HCT116 (cell line): ENCODE data around the gene SLC22A4. TPM values are rescaled to one million over a fixed set of nuclear protein-coding genes. Genes with fewer than 3 reads are reported as not detected.
A peak's percentile ranks its signal among the peaks of the same experiment; 100 is the strongest.

Experiments used
- ATAC-seq: fragments of 200-7000 bp; cut with Tn5 transposase; 2 replicates; pipeline ENCODE4 v1.9.1; 2020; ENCODE audit warnings: mild to moderate bottlenecking, moderate library complexity
- BruUV-seq: library from RNA; stranded (reverse); fragments of 400-500 nt; replicated peaks from 2 replicates; lab custom pipeline; 2021; lab: Mats Ljungman, UMichigan
- CTCF ChIA-PET: fragments of 300-600 bp; sonication (Branson Sonifier 250); formaldehyde crosslinking; loops from one replicate; lab custom pipeline; 2021; ENCODE audit warnings: antibody characterized with exemption; lab: Charles Lee
- POLR2A ChIA-PET: fragments of 300-600, 350-600 bp; sonication (Branson Sonifier 250); formaldehyde crosslinking; loops from one replicate; lab custom pipeline; 2021; ENCODE audit warnings: antibody characterized with exemption; lab: Charles Lee
- RAD21 ChIA-PET, 2 experiments: fragments of 300-600 bp; sonication (Branson Sonifier 250); formaldehyde crosslinking; loops; one replicate each; lab custom pipeline; 2023; ENCODE audit warnings: low total read pairs in 2 of 2; ENCODE audit not compliant: uncharacterized antibody in 2 of 2, unreplicated experiment in 2 of 2, low non-redundant PET in 1 of 2; lab: Charles Lee
- DNase-seq: peaks from one replicate; pipeline ENCODE4 v3.0.0-alpha.2; 2010; ENCODE audit warnings: low read depth, low spot score
- H2AFZ ChIP-seq: fragments of 200-600 bp; shearing (Covaris generic), sonication (generic); 2 replicates; pipeline ENCODE4 v1.6.1; 2017; ENCODE audit warnings: low read depth, mixed run types, mixed read lengths, antibody characterized with exemption, low read length; ENCODE audit not compliant: poor library complexity, severe bottlenecking
- H3K27ac ChIP-seq: 2 replicates; pipeline ENCODE4 v1.5.1; 2012; ENCODE audit warnings: low read depth, low read length
- H3K27me3 ChIP-seq: fragments of 200-600 bp; sonication (generic); 2 replicates; pipeline ENCODE4 v1.6.1; 2016; ENCODE audit warnings: mixed run types, low read length, mixed read lengths; ENCODE audit not compliant: insufficient read depth
- H3K36me3 ChIP-seq, 2 experiments: fragments of 200-500 bp in 1 of 2; fragments of 200-600 bp in 1 of 2; sonication (Bioruptor generic) in 1 of 2; sonication (generic) in 1 of 2; 2 replicates each; pipeline versions ENCODE4 v1.5.1 to v1.6.1; 2014 to 2016; ENCODE audit warnings: low read length in 2 of 2, inconsistent platforms in 1 of 2, mixed read lengths in 1 of 2, mixed run types in 1 of 2; ENCODE audit not compliant: insufficient read depth in 2 of 2, control insufficient read depth in 1 of 2
- H3K4me1 ChIP-seq, 2 experiments: fragments of 200-600 bp in 1 of 2; sonication (generic) in 1 of 2; 2 replicates each; pipeline versions ENCODE4 v1.5.1 to v1.6.1; 2012 to 2017; ENCODE audit warnings: low read length in 2 of 2, inconsistent platforms in 1 of 2, mild to moderate bottlenecking in 1 of 2, mixed read lengths in 1 of 2, mixed run types in 1 of 2, moderate library complexity in 1 of 2; ENCODE audit not compliant: insufficient read depth in 2 of 2, control insufficient read depth in 1 of 2
- H3K4me2 ChIP-seq: fragments of 200-600 bp; sonication (generic); 2 replicates; pipeline ENCODE4 v1.6.1; 2017; ENCODE audit warnings: mixed run types, low read length, mixed read lengths
- H3K4me3 ChIP-seq, 2 experiments: fragments of 200-600 bp in 1 of 2; sonication (generic) in 1 of 2; replicated peaks in 1 of 2; 2 replicates each; pipeline ENCODE4 v1.5.1; 2011 to 2016; ENCODE audit warnings: low read length in 2 of 2, control low read depth in 1 of 2, low read depth in 1 of 2, mild to moderate bottlenecking in 1 of 2, mixed read lengths in 1 of 2, mixed run types in 1 of 2
- H3K79me2 ChIP-seq: fragments of 200-600 bp; sonication (generic); 2 replicates; pipeline ENCODE4 v1.6.1; 2017; ENCODE audit warnings: mild to moderate bottlenecking, mixed run types, low read length, moderate library complexity, mixed read lengths; ENCODE audit not compliant: insufficient read depth
- H3K9ac ChIP-seq: fragments of 200-600 bp; sonication (generic); 2 replicates; pipeline ENCODE4 v1.6.1; 2016; ENCODE audit warnings: low read length, mixed read lengths
- H3K9me2 ChIP-seq: fragments of 200-600 bp; sonication (generic), shearing (Covaris generic); 2 replicates; pipeline ENCODE4 v1.6.1; 2017; ENCODE audit warnings: mixed run types, mild to moderate bottlenecking, moderate library complexity; ENCODE audit not compliant: insufficient read depth
- H3K9me3 ChIP-seq, 2 experiments: fragments of 200-500 bp in 1 of 2; fragments of 200-600 bp in 1 of 2; sonication (Bioruptor generic) in 1 of 2; sonication (generic) in 1 of 2; 2 replicates each; pipeline ENCODE4 v1.6.1; 2014 to 2017; ENCODE audit warnings: low read length in 2 of 2, mixed read lengths in 2 of 2, inconsistent platforms in 1 of 2, low read depth in 1 of 2, mild to moderate bottlenecking in 1 of 2, mixed run types in 1 of 2, moderate library complexity in 1 of 2; ENCODE audit not compliant: control insufficient read depth in 1 of 2, insufficient read depth in 1 of 2
- H4K20me1 ChIP-seq: fragments of 200-600 bp; sonication (generic), shearing (Covaris generic); 2 replicates; pipeline ENCODE4 v1.6.1; 2017; ENCODE audit warnings: mixed run types, mild to moderate bottlenecking, moderate library complexity; ENCODE audit not compliant: insufficient read depth
- CTCF ChIP-seq, 3 experiments: fragments of 200-600 bp in 1 of 3; sonication (generic) in 1 of 3; IDR thresholded peaks in 2 of 3; conservative IDR thresholded peaks in 1 of 3; 2 replicates each; pipeline ENCODE4 v1.5.1; 2012 to 2017; ENCODE audit warnings: low read depth in 2 of 3, low read length in 2 of 3, antibody characterized with exemption in 1 of 3, borderline replicate concordance in 1 of 3, control low read depth in 1 of 3, mild to moderate bottlenecking in 1 of 3, mixed read lengths in 1 of 3, mixed run types in 1 of 3, moderate library complexity in 1 of 3; ENCODE audit not compliant: insufficient read depth in 1 of 3
- EZH2 ChIP-seq: fragments of 200-600 bp; sonication (generic); IDR thresholded peaks from 2 replicates; pipeline ENCODE4 v1.6.1; 2017; ENCODE audit warnings: antibody characterized with exemption, mixed run types
- EZH2phosphoT487 ChIP-seq: fragments of 200-600 bp; IDR thresholded peaks from 2 replicates; pipeline ENCODE4 v1.6.1; 2018; ENCODE audit warnings: antibody characterized with exemption, borderline replicate concordance
- RAD21 ChIP-seq: IDR thresholded peaks from 2 replicates; pipeline ENCODE4 v1.6.1; 2012; ENCODE audit warnings: low read depth, mild to moderate bottlenecking
- REST ChIP-seq: IDR thresholded peaks from 2 replicates; pipeline ENCODE4 v1.6.1; 2012; ENCODE audit warnings: low read depth
- YY1 ChIP-seq: IDR thresholded peaks from 2 replicates; pipeline ENCODE4 v1.6.1; 2011; ENCODE audit warnings: low read length, low read depth, moderate library complexity, mild to moderate bottlenecking; ENCODE audit not compliant: insufficient replicate concordance; ENCODE audit errors: extremely low read depth
- ZBTB33 ChIP-seq: IDR thresholded peaks from 2 replicates; pipeline ENCODE4 v1.6.1; 2011; ENCODE audit warnings: mild to moderate bottlenecking, low read length, moderate library complexity; ENCODE audit not compliant: insufficient replicate concordance; ENCODE audit errors: extremely low read depth
- intact Hi-C: fragments of 100-400 bp; cut with micrococcal nuclease; formaldehyde crosslinking; loops from 2 replicates; pipeline ENCODE4 v1.10.0; 2022
- total RNA-seq: library from RNA; stranded (reverse); gene quantifications from one replicate; pipeline ENCODE4 v1.2.1, GENCODE V29; 2021; ENCODE audit not compliant: unreplicated experiment

The SLC22A4 gene
- total RNA-seq, 1 experiment from 2014 or later, result 0.59 TPM

- H3K27ac ChIP-seq, result no peak overlapping the region
- no peaks in the 10 kb centered on the region for H3K27me3 ChIP-seq
- RAD21 ChIA-PET, result no interaction called here
- CTCF ChIA-PET, result no interaction called here
- H3K79me2 ChIP-seq, result no peaks in the 10 kb centered on the region
- H3K4me2 ChIP-seq, result no peak overlapping the region
- H3K9me3 ChIP-seq, result no peaks in the 10 kb centered on the region; a peak in 1 of 4 replicates
- no peak overlapping the region for H3K4me3 ChIP-seq
- peaks cover 0 to 3% of the 10 kb centered on the region in 2 experiments; a peak in 1 of 4 replicates for H3K4me1 ChIP-seq
- no peak overlapping the region for H3K9ac ChIP-seq
- BruUV-seq, result no TSS peak
- POLR2A ChIA-PET, result no interaction called here
- no peaks in the 10 kb centered on the region for H3K9me2 ChIP-seq
- intact Hi-C loops, result no loop called here
- no peaks in the 10 kb centered on the region for H3K36me3 ChIP-seq
- H4K20me1 ChIP-seq, result no peaks in the 10 kb centered on the region
- ATAC-seq (peak; percentile 87), DNase-seq (no peak)
- H2AFZ ChIP-seq, result no peak overlapping the region
- TF ChIP-seq REST, result no peak
- no peak for TF ChIP-seq ZBTB33
- peak; percentile 27 to 66 (median 58); a peak in 5 of 6 replicates for TF ChIP-seq CTCF (IDR thresholded peaks at IDR 0.05 in 2 of 3, conservative IDR thresholded peaks at IDR 0.05 in 1 of 3; ENCODE audit: borderline replicate concordance in 1 of 3, insufficient read depth in 1 of 3, low read depth in 2 of 3, low read length in 2 of 3)
- TF ChIP-seq EZH2, result no peak
- peak; percentile 36 for TF ChIP-seq RAD21
- no peak for TF ChIP-seq YY1
- no peak for TF ChIP-seq EZH2phosphoT487
- TF ChIP-seq, all 23 proteins: peak for 2
These were observed 10.7 kb upstream of the SLC22A4 start for GRCh38 chr5:132283423-132284043.
